RWPE1 (cell line): ENCODE data around the gene FAHD1.

ENCODE experiments used
- CTCF ChIA-PET: fragments of 350-600 bp; sonication (Branson Sonifier 250); formaldehyde crosslinking; extraction: SDS; loops from one replicate; lab custom pipeline; 2021; lab: Yijun Ruan, JAX
- POLR2A ChIA-PET: fragments of 400-600 bp; formaldehyde crosslinking; extraction: SDS; loops from one replicate; lab custom pipeline; 2020; ENCODE audit warnings: antibody characterized with exemption; ENCODE audit not compliant: low non-redundant PET; lab: Yijun Ruan, JAX
- DNase-seq: peaks from one replicate; pipeline ENCODE4 v3.0.0; 2012; ENCODE audit warnings: low spot score
- H3K27ac ChIP-seq: fragments of 450-650 bp; 2 replicates; pipeline ENCODE4 v1.5.1; 2017
- CTCF ChIP-seq: fragments of 450-650 bp; conservative IDR thresholded peaks from 2 replicates; pipeline ENCODE4 v1.5.1; 2017; ENCODE audit warnings: low read depth, mild to moderate bottlenecking

FAHD1 gene

GRCh38 chr16:1830213-1830612, 3.2 kb downstream of the FAHD1 start:
- ChIA-PET POLR2A (interaction anchor here (0.6 kb wide), 1 partner anchor 48 kb away, joined by 5 read pairs; the partner anchor contains the start of genes NUBP2 and SPSB3), CTCF (interaction anchor here (0.6 kb wide), 1 partner anchor 339 kb away, joined by 3 read pairs; no protein-coding TSS in a partner anchor)
- no peak for DNase-seq
- H3K27ac ChIP-seq: no peak overlapping the region
- TF ChIP-seq CTCF: no peak

- ChIA-PET CTCF (no interaction called here), POLR2A (no interaction called here)
- no peak for DNase-seq
- H3K27ac ChIP-seq: peak overlapping the region; percentile 24; the same call in 1 of the 2 replicates
- no peak for TF ChIP-seq CTCF
Measured at GRCh38 chr16:1831186-1832075, 4.4 kb downstream of the FAHD1 start.

GRCh38 chr16:1832838-1833454, 5.9 kb downstream of the FAHD1 start:
- TF ChIP-seq CTCF: no peak
- peak overlapping the region; percentile 44 for H3K27ac ChIP-seq
- ChIA-PET CTCF (interaction anchor here (0.6 kb wide), 1 partner anchor 97 kb away, joined by 4 read pairs; no protein-coding TSS in a partner anchor), POLR2A (no interaction called here)
- DNase-seq: no peak

- ChIA-PET POLR2A (no interaction called here), CTCF (interaction anchor here (0.6 kb wide), 1 partner anchor 86 kb away, joined by 5 read pairs; no protein-coding TSS in a partner anchor)
- peak; percentile 14 for DNase-seq
Measured at GRCh38 chr16:1834096-1834495, 7.1 kb downstream of the FAHD1 start.

GRCh38 chr16:1839554-1839953, 12.5 kb downstream of the FAHD1 start:
- CTCF ChIA-PET: interaction anchor here (0.6 to 0.7 kb wide), 2 partner anchors 12 to 348 kb away, joined by 3 read pairs; no protein-coding TSS in a partner anchor
- DNase-seq: no peak
- no peak for TF ChIP-seq CTCF
- peak overlapping the region; percentile 61 for H3K27ac ChIP-seq
- POLR2A ChIA-PET: interaction anchor here (0.6 kb wide), 1 partner anchor 1203 kb away, joined by 3 read pairs; no protein-coding TSS in a partner anchor

More at GRCh38 chr16:1834096-1834495, 7.1 kb downstream of the FAHD1 start:
- peak overlapping the region; percentile 66 for H3K27ac ChIP-seq
- TF ChIP-seq CTCF: no peak

GRCh38 chr16:1845985-1846384, 19.0 kb downstream of the FAHD1 start:
- no peak for TF ChIP-seq CTCF
- ChIA-PET CTCF (no interaction called here), POLR2A (no interaction called here)
- no peak for DNase-seq
- no peak overlapping the region for H3K27ac ChIP-seq
